ENCODE measurements around the gene FBXL3.

The FBXL3 gene

GRCh38 chr13:77001963-77002587 is 24.9 kb downstream of the FBXL3 start:
- H2AK5ac ChIP-seq (ENCODE audit: low read length, severe bottlenecking), result no peak overlapping the region
- no peak overlapping the region for H4K8ac ChIP-seq (ENCODE audit: low read length)
- no peak overlapping the region for H4K91ac ChIP-seq (ENCODE audit: low read length)
- DNase-seq, result no peak
- no peak overlapping the region for H3K4me3 ChIP-seq (ENCODE audit: insufficient read depth in 1 of 2, low read depth in 1 of 2, low read length in 2 of 2)
- H3K27ac ChIP-seq (ENCODE audit: low read length, poor library complexity, severe bottlenecking), result no peak overlapping the region
- no peak overlapping the region for H2BK12ac ChIP-seq (ENCODE audit: low read length in 2 of 2)
- no peak overlapping the region for H3K23ac ChIP-seq (ENCODE audit: low read length in 2 of 2)
- H3K36me3 ChIP-seq (ENCODE audit: control insufficient read depth in 1 of 2, insufficient read depth in 2 of 2, low read depth in 1 of 2, low read length in 2 of 2), result peaks cover 6 to 64% of the 10 kb centered on the region in 2 experiments
- peak overlapping the region; percentile 46 for H3K9ac ChIP-seq (ENCODE audit: low read length)
- H3K27me3 ChIP-seq (ENCODE audit: control insufficient read depth in 1 of 2, insufficient read depth in 1 of 2, low read length in 2 of 2), result no peaks in the 10 kb centered on the region
- H2BK5ac ChIP-seq (ENCODE audit: low read depth, low read length, poor library complexity, severe bottlenecking), result no peak overlapping the region
- no peak overlapping the region for H3K18ac ChIP-seq (ENCODE audit: low read depth in 1 of 2, low read length in 2 of 2)
- H3K79me1 ChIP-seq (replicated peaks; ENCODE audit: low read length, poor library complexity, severe bottlenecking), result peaks cover 14% of the 10 kb centered on the region
- H2AFZ ChIP-seq (ENCODE audit: low read depth, low read length), result no peak overlapping the region
- WGBS, result 62% methylated on average over 2 of the region's 4 CpGs
- H3K4me1 ChIP-seq (ENCODE audit: control insufficient read depth, insufficient read depth, low read depth, low read length), result no peaks in the 10 kb centered on the region
- H3K4ac ChIP-seq (ENCODE audit: low read depth in 1 of 2, low read length in 2 of 2), result no peak overlapping the region
- H3K4me2 ChIP-seq (ENCODE audit: low read length, poor library complexity, severe bottlenecking), result no peak overlapping the region
- H3K14ac ChIP-seq (ENCODE audit: low read length in 2 of 2), result no peak overlapping the region
- H3K9me3 ChIP-seq (ENCODE audit: control insufficient read depth, low read length), result no peaks in the 10 kb centered on the region
- no peak overlapping the region for H2BK15ac ChIP-seq (ENCODE audit: low read depth, poor library complexity, severe bottlenecking)
- no peak overlapping the region for H2BK120ac ChIP-seq (ENCODE audit: low read depth, low read length)

- Histone ChIP-seq H2AK5ac (ENCODE audit: low read length, severe bottlenecking) (no peak overlapping the region), H3K23ac (ENCODE audit: low read length in 2 of 2) (no peak overlapping the region), H2BK120ac (ENCODE audit: low read depth, low read length) (no peak overlapping the region), H2BK5ac (ENCODE audit: low read depth, low read length, poor library complexity, severe bottlenecking) (no peak overlapping the region), H3K14ac (ENCODE audit: low read length in 2 of 2) (no peak overlapping the region), H3K4me1 (ENCODE audit: control insufficient read depth, insufficient read depth, low read depth, low read length) (no peaks in the 10 kb centered on the region), H3K4ac (ENCODE audit: low read depth in 1 of 2, low read length in 2 of 2) (no peak overlapping the region), H3K18ac (ENCODE audit: low read depth in 1 of 2, low read length in 2 of 2) (no peak overlapping the region), H2BK12ac (ENCODE audit: low read length in 2 of 2) (no peak overlapping the region), H2AFZ (ENCODE audit: low read depth, low read length) (no peak overlapping the region), H3K36me3 (ENCODE audit: control insufficient read depth in 1 of 2, insufficient read depth in 2 of 2, low read depth in 1 of 2, low read length in 2 of 2) (peaks cover 6 to 60% of the 10 kb centered on the region in 2 experiments), H4K91ac (ENCODE audit: low read length) (no peak overlapping the region), H4K8ac (ENCODE audit: low read length) (no peak overlapping the region), H3K4me2 (ENCODE audit: low read length, poor library complexity, severe bottlenecking) (no peak overlapping the region), H3K9me3 (ENCODE audit: control insufficient read depth, low read length) (no peaks in the 10 kb centered on the region), H3K27me3 (ENCODE audit: control insufficient read depth in 1 of 2, insufficient read depth in 1 of 2, low read length in 2 of 2) (no peaks in the 10 kb centered on the region), H2BK15ac (ENCODE audit: low read depth, poor library complexity, severe bottlenecking) (no peak overlapping the region), H3K4me3 (ENCODE audit: insufficient read depth in 1 of 2, low read depth in 1 of 2, low read length in 2 of 2) (no peak overlapping the region), H3K79me1 (replicated peaks; ENCODE audit: low read length, poor library complexity, severe bottlenecking) (peaks cover 17% of the 10 kb centered on the region), H3K9ac (ENCODE audit: low read length) (peak overlapping the region; percentile 46), H3K27ac (ENCODE audit: low read length, poor library complexity, severe bottlenecking) (no peak overlapping the region)
- 77% methylated on average over 4 of the region's 4 CpGs for WGBS
- DNase-seq, result no peak
These were observed 25.4 kb downstream of the FBXL3 start for GRCh38 chr13:77001540-77001939.

- H3K36me3 ChIP-seq (ENCODE audit: control insufficient read depth in 1 of 2, insufficient read depth in 2 of 2, low read depth in 1 of 2, low read length in 2 of 2), result peaks cover 6 to 63% of the 10 kb centered on the region in 2 experiments
- H3K14ac ChIP-seq (ENCODE audit: low read length in 2 of 2), result no peak overlapping the region
- H2BK5ac ChIP-seq (ENCODE audit: low read depth, low read length, poor library complexity, severe bottlenecking), result no peak overlapping the region
- WGBS, result no CpG with 5 or more reads among the region's 1 CpG
- no peak overlapping the region for H3K23ac ChIP-seq (ENCODE audit: low read length in 2 of 2)
- H3K4me2 ChIP-seq (ENCODE audit: low read length, poor library complexity, severe bottlenecking), result no peak overlapping the region
- no peak overlapping the region for H2BK120ac ChIP-seq (ENCODE audit: low read depth, low read length)
- no peaks in the 10 kb centered on the region for H3K4me1 ChIP-seq (ENCODE audit: control insufficient read depth, insufficient read depth, low read depth, low read length)
- no peak overlapping the region for H3K4ac ChIP-seq (ENCODE audit: low read depth in 1 of 2, low read length in 2 of 2)
- H2BK12ac ChIP-seq (ENCODE audit: low read length in 2 of 2), result no peak overlapping the region
- H3K9ac ChIP-seq (ENCODE audit: low read length), result no peak overlapping the region
- H3K18ac ChIP-seq (ENCODE audit: low read depth in 1 of 2, low read length in 2 of 2), result no peak overlapping the region
- H2AK5ac ChIP-seq (ENCODE audit: low read length, severe bottlenecking), result no peak overlapping the region
- H3K27me3 ChIP-seq (ENCODE audit: control insufficient read depth in 1 of 2, insufficient read depth in 1 of 2, low read length in 2 of 2), result no peaks in the 10 kb centered on the region
- no peak overlapping the region for H4K8ac ChIP-seq (ENCODE audit: low read length)
- H2BK15ac ChIP-seq (ENCODE audit: low read depth, poor library complexity, severe bottlenecking), result no peak overlapping the region
- H3K79me1 ChIP-seq (replicated peaks; ENCODE audit: low read length, poor library complexity, severe bottlenecking), result peaks cover 18% of the 10 kb centered on the region
- no peak overlapping the region for H4K91ac ChIP-seq (ENCODE audit: low read length)
- DNase-seq, result no peak
- H3K27ac ChIP-seq (ENCODE audit: low read length, poor library complexity, severe bottlenecking), result peak overlapping the region; percentile 23
- H3K9me3 ChIP-seq (ENCODE audit: control insufficient read depth, low read length), result no peaks in the 10 kb centered on the region
- no peak overlapping the region for H3K4me3 ChIP-seq (ENCODE audit: insufficient read depth in 1 of 2, low read depth in 1 of 2, low read length in 2 of 2)
- H2AFZ ChIP-seq (ENCODE audit: low read depth, low read length), result no peak overlapping the region
These were observed 26.5 kb downstream of the FBXL3 start for GRCh38 chr13:77000475-77000874.

- H3K9me3 ChIP-seq (ENCODE audit: control insufficient read depth, low read length), result no peaks in the 10 kb centered on the region
- H3K9ac ChIP-seq (ENCODE audit: low read length), result peak overlapping the region; percentile 98
- no peak overlapping the region for H2BK120ac ChIP-seq (ENCODE audit: low read depth, low read length)
- DNase-seq, result no peak
- H2BK15ac ChIP-seq (ENCODE audit: low read depth, poor library complexity, severe bottlenecking), result no peak overlapping the region
- H2BK5ac ChIP-seq (ENCODE audit: low read depth, low read length, poor library complexity, severe bottlenecking), result no peak overlapping the region
- no peak overlapping the region for H4K91ac ChIP-seq (ENCODE audit: low read length)
- H2AFZ ChIP-seq (ENCODE audit: low read depth, low read length), result no peak overlapping the region
- peaks cover 7% of the 10 kb centered on the region for H3K4me1 ChIP-seq (ENCODE audit: control insufficient read depth, insufficient read depth, low read depth, low read length)
- no peak overlapping the region for H3K4me2 ChIP-seq (ENCODE audit: low read length, poor library complexity, severe bottlenecking)
- H3K79me1 ChIP-seq (replicated peaks; ENCODE audit: low read length, poor library complexity, severe bottlenecking), result peaks cover 22% of the 10 kb centered on the region
- no peak overlapping the region for H3K23ac ChIP-seq (ENCODE audit: low read length in 2 of 2)
- no peak overlapping the region for H4K8ac ChIP-seq (ENCODE audit: low read length)
- no peak overlapping the region for H3K4me3 ChIP-seq (ENCODE audit: insufficient read depth in 1 of 2, low read depth in 1 of 2, low read length in 2 of 2)
- no peaks in the 10 kb centered on the region for H3K27me3 ChIP-seq (ENCODE audit: control insufficient read depth in 1 of 2, insufficient read depth in 1 of 2, low read length in 2 of 2)
- peaks cover under 1 to 35% of the 10 kb centered on the region in 2 experiments for H3K36me3 ChIP-seq (ENCODE audit: control insufficient read depth in 1 of 2, insufficient read depth in 2 of 2, low read depth in 1 of 2, low read length in 2 of 2)
- H2AK5ac ChIP-seq (ENCODE audit: low read length, severe bottlenecking), result no peak overlapping the region
- no peak overlapping the region for H3K4ac ChIP-seq (ENCODE audit: low read depth in 1 of 2, low read length in 2 of 2)
- H3K27ac ChIP-seq (ENCODE audit: low read length, poor library complexity, severe bottlenecking), result no peak overlapping the region
- H3K18ac ChIP-seq (ENCODE audit: low read depth in 1 of 2, low read length in 2 of 2), result no peak overlapping the region
- H3K14ac ChIP-seq (ENCODE audit: low read length in 2 of 2), result no peak overlapping the region
- H2BK12ac ChIP-seq (ENCODE audit: low read length in 2 of 2), result no peak overlapping the region
- WGBS, result 96% methylated on average over 2 of the region's 3 CpGs
These were observed 32.7 kb downstream of the FBXL3 start for GRCh38 chr13:76994281-76994680.
